Hematopoietic multipotent progenitor cell treated with erythropoietin and hydrocortisone succinate and interleukin-3 and kit ligand, for 17 days (in vitro differentiated cells): ENCODE results near the gene TRRAP.

ENCODE experiments used
- DNase-seq: peaks from one replicate; pipeline ENCODE4 v3.0.0-alpha.2; 2015; ENCODE audit warnings: low spot score

TRRAP gene

GRCh38 chr7:98949336-98950044 is 71.2 kb downstream of the TRRAP start:
- DNase-seq, result no peak

- DNase-seq, result no peak
These were observed 77.7 kb downstream of the TRRAP start for GRCh38 chr7:98955992-98956391.

DNA sequence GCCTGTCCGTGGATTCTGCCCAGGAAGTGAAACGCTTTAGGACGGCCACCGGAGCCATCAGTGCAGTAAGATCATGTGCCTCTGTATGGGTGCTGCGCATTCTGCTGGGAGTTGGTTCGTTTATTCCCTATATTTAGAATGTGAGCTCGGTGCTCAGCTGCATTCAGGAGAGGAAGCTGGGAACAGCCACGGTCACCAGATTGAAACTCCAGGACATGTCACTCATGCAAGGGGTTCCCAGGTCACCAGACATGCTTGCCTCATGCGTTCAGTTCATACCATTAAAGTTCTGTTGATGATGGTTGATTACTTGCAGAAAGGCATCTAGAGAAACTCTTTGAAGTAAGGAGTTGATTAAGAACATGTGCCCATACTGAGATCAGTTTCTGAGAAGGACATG is 78.1 kb downstream of the TRRAP start:
- DNase-seq, result no peak

DNA sequence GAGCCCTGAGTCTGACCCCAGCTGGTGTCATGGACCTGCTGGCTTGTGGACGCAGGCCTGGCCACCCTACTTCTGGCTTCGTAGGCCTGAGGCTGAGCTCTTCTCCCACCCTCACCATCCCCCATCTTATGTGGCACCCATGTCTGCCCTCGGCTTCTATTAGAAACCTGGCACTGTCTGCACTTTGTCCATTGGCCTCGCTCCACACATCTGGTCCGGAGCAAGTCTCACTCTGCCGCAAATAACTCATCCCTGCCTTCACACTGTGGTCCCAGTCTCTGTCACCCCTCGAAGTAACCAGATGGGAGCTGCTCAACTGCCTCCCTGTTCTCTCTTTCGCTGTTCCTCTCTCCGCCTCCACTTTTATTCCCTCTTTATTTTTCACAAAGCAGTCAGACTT is 78.6 kb downstream of the TRRAP start:
- no peak for DNase-seq

DNA sequence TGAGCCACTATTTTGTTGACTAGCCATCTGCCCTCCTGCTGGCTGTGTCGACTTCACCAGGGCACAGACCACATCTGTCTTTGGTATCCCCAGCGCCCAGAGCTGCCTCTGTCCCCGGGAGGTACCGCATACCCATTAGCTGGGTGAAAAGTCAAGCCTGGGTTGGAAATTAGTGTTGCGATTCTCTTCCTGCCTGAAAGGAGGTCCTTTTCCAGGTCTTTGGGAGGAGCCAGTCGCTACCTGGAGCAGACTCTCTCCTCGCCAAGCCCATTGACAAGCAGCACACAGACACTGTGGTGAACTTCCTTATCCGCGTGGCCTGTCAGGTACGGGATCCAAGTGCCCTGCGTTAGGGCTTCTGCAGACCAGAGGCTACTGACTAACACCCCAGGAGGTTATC is 79.4 kb downstream of the TRRAP start:
- DNase-seq, result no peak

GRCh38 chr7:98958968-98959367 is 80.6 kb downstream of the TRRAP start:
- no peak for DNase-seq

GRCh38 chr7:98963305-98963704 is 85.0 kb downstream of the TRRAP start:
- no peak for DNase-seq

DNA sequence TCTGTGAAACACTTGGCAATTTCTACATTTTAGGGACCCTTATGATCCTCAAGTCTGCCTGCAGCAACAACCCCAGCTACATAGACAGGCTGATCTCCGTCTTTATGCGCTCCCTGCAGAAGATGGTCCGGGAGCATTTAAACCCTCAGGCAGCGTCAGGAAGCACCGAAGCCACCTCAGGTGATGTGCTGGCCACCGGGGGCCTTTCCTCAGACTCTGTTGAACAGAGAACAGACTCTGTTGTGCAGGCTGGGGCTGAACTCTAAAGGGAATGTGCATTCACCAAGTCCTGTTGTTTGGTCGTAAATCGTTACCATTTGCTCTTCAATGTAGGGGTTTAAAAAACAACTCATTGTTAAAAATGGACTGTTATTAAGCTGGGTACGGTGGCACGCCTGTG is 86.3 kb downstream of the TRRAP start:
- no peak for DNase-seq

- DNase-seq, result no peak
These were observed 90.3 kb downstream of the TRRAP start for GRCh38 chr7:98968621-98969020.

- DNase-seq, result no peak
These were observed 91.1 kb downstream of the TRRAP start for GRCh38 chr7:98969386-98969785.

- no peak for DNase-seq
These were observed 91.8 kb downstream of the TRRAP start for GRCh38 chr7:98970016-98970615.

- DNase-seq, result no peak
These were observed 92.5 kb downstream of the TRRAP start for GRCh38 chr7:98970805-98971204.

- no peak for DNase-seq
These were observed 95.9 kb downstream of the TRRAP start for GRCh38 chr7:98974205-98974604.

DNA sequence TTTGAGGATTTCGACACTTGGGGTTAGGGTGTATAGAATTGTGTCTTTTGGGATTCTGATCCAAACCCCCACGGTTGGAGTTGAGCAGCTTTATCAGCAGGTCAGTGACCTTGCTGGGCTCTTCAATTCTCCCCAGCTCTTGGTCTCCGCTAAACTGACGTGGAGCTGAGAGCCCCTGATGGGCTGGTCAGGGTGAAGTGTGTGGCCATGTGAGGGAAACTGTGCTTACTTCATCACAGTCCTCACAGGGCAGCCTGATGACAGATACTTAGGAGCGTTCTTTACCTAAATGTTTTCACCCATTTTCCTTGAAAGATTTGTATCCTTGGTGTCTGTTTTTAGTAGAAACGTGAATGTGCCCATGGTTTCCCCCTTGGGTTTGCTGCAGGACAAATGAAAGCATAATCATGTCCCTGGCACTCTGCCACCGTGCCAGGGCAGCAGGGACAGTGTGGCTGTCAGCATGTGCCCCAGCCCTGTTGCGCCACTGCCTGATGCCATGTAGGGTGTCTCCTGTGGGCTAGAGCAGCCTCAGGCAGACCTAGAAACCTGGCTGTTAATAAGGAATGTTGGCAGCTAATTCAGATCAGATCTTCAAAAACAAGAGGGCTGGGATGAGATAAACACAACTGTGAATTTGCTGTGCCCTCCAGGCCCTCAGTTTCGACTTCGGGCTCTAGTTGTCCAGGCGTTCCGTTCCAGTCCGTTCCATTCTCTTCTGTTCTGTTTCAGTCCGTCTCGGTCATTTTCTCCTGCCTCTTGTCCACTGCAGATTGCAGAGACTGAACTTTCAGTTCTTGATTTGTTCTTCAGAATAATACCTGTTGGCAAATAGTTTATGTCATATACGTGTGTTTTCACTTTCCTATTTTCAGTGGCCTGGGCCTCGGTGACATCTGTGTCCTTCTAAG is 96.8 kb downstream of the TRRAP start:
- DNase-seq, result no peak

GRCh38 chr7:98976396-98977185 is 98.3 kb downstream of the TRRAP start:
- DNase-seq, result no peak

DNA sequence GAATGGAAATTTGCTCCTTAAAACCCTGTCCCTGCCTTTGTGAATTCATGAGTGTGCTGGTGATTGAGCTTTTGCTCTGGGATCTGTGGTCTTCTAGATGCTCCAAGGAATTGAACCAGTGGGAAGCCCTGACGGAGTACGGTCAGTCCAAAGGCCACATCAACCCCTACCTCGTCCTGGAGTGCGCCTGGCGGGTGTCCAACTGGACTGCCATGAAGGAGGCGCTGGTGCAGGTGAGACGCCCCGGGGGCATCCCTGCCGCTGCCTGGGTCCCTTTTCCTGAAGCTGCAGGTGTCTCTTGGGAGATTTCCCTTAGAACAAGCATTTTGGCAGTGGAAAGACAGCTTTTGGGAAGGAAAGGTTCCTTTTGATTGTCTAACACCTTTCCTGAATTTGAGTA is 100.3 kb downstream of the TRRAP start:
- DNase-seq, result no peak

- DNase-seq, result no peak
These were observed 103.4 kb downstream of the TRRAP start for GRCh38 chr7:98981701-98982100.

DNA sequence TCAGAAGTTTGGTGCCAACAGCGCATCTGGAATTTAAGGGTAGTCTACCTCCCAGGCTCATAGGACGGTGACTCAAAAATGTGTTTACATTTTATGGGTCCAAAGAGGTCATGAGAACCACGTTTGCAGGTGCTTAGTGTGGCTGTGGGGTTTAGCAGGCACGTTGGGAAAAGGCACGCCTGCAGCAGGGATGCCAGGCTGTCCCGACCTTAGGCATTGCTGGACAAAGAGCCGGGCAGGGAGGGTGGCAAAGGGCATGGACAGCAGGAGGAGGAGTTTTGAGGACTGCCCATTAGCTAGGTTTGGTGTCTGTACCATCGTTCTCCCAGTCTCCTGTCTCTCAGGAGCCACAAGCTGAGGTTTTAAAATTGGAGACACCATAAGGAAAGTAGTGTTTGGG is 104.4 kb downstream of the TRRAP start:
- no peak for DNase-seq

DNA sequence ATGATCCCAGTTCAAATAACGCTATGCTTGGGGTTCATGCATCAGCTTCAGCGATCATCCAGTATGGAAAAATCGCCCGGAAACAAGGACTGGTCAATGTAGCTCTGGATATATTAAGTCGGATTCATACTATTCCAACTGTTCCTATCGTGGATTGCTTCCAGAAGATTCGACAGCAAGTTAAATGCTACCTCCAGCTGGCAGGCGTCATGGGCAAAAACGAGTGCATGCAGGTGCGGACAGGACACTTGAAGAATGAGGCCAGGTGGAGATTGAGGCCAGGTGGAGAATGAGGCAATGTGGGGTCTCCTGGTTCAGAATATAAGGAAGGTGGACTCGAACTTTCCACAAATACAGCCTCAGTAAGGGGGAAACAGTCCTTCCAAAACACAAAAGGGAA is 105.8 kb downstream of the TRRAP start:
- no peak for DNase-seq

DNA sequence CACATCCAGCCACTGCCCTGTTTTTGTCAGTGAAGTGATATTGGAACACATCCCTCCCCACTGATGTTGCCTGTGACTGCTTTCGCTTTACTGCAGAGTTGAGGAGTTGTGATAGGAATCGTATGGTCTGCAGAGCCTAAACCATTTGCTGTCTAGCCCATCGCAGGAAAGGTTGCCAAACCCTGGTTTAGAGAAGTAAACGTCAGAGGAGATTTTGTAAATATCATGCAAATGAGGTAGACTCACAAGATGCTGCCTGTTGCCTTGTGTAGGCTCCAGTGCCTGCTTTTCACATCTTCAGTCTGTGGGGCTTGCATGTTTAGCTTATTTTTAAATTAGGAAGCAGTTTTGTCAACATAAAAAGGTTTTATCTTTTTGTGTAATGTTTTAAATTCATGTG is 107.1 kb downstream of the TRRAP start:
- DNase-seq, result no peak

DNA sequence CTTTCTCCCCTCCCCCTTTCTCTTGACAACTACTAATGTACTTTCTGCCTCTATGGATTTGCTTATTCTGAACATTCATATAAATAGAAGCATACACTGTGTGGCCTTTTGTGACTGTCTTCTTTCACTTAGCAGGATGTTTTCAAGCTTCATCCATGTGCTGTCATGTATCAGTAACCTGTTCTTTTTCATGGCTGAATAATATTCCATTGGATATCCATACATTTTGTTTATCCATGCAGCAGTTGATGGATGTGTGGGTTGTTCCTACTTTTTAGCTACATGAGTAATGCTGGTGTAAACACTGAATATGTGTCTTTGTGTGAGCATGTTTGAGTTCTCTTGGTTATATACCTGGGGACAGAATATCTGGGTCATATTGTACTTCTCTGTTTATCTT is 107.6 kb downstream of the TRRAP start:
- no peak for DNase-seq

- no peak for DNase-seq
These were observed 110.3 kb downstream of the TRRAP start for GRCh38 chr7:98988641-98989040.
